HL-60 (cell line): ENCODE measurements around the gene PSENEN.

Experiments
- POLR2AphosphoS5 ChIP-seq: IDR thresholded peaks from 2 replicates; pipeline ENCODE4 v1.6.1; 2012; ENCODE audit warnings: low read depth
- TF ChIP-seq, protein P1 (sequence below): IDR thresholded peaks from one replicate; pipeline ENCODE4 v1.5.1; 2011; ENCODE audit warnings: low read length, control low read depth, inconsistent platforms; ENCODE audit not compliant: insufficient read depth

DNA sequence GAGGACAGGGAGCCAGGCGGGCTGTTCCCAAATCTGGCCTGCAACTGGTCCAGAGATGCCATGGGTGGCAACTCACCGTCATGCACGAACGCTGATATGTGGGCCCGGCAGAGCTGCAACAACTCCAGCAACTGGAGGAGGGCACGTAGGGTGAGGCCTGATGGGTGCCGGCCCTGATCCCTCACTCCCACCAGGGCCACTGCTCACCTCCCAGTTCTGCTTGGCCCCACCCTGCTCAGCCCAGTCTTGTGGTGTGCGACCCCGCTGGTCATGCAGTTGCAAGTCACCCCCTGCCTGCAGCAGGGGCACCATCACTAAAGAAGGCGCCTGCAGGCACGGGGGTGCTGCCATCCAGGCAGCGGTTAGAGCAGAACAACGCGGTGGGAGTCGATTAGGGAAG lies 46.9 kb downstream of the PSENEN start:
- TF ChIP-seq, protein P1, sequence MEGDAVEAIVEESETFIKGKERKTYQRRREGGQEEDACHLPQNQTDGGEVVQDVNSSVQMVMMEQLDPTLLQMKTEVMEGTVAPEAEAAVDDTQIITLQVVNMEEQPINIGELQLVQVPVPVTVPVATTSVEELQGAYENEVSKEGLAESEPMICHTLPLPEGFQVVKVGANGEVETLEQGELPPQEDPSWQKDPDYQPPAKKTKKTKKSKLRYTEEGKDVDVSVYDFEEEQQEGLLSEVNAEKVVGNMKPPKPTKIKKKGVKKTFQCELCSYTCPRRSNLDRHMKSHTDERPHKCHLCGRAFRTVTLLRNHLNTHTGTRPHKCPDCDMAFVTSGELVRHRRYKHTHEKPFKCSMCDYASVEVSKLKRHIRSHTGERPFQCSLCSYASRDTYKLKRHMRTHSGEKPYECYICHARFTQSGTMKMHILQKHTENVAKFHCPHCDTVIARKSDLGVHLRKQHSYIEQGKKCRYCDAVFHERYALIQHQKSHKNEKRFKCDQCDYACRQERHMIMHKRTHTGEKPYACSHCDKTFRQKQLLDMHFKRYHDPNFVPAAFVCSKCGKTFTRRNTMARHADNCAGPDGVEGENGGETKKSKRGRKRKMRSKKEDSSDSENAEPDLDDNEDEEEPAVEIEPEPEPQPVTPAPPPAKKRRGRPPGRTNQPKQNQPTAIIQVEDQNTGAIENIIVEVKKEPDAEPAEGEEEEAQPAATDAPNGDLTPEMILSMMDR = no peak
- TF ChIP-seq POLR2AphosphoS5 = no peak
